Fibroblast of lung (primary cell): ENCODE data around the gene L1CAM. TPM values are rescaled to one million over a fixed set of nuclear protein-coding genes. Genes with fewer than 3 reads are reported as not detected.

Experiments
- DNase-seq, 2 donors: peaks; one replicate each; pipeline versions ENCODE4 v3.0.0 to v3.0.0-alpha.2; 2010; ENCODE audit warnings: low read depth in 2 of 2
- H2AFZ ChIP-seq: 2 replicates; pipeline ENCODE4 v1.5.1; 2012; ENCODE audit warnings: low read length, control low read depth, inconsistent platforms
- H3K27ac ChIP-seq: 2 replicates; pipeline ENCODE4 v1.5.1; 2011; ENCODE audit warnings: low read length, control low read depth; ENCODE audit not compliant: insufficient read depth
- H3K27me3 ChIP-seq: 2 replicates; pipeline ENCODE4 v1.5.1; 2011; ENCODE audit warnings: mild to moderate bottlenecking, low read length; ENCODE audit not compliant: control insufficient read depth, insufficient read depth
- H3K36me3 ChIP-seq: 2 replicates; pipeline ENCODE4 v1.5.1; 2011; ENCODE audit warnings: low read length; ENCODE audit not compliant: control insufficient read depth, insufficient read depth
- H3K4me1 ChIP-seq: 2 replicates; pipeline ENCODE4 v1.5.1; 2011; ENCODE audit warnings: low read length; ENCODE audit not compliant: control insufficient read depth, insufficient read depth; ENCODE audit errors: extremely low read depth
- H3K4me2 ChIP-seq: 2 replicates; pipeline ENCODE4 v1.5.1; 2011; ENCODE audit warnings: low read length, control low read depth; ENCODE audit not compliant: insufficient read depth; ENCODE audit errors: extremely low read depth
- H3K4me3 ChIP-seq, 4 experiments: fragments of 200-600 bp in 1 of 4; sonication (generic) in 1 of 4; replicated peaks in 1 of 4; 2 replicates each; pipeline ENCODE4 v1.5.1; 2011 to 2016; ENCODE audit warnings: low read length in 4 of 4, low read depth in 3 of 4, mild to moderate bottlenecking in 3 of 4, control low read depth in 2 of 4, inconsistent platforms in 1 of 4, mixed read lengths in 1 of 4; ENCODE audit not compliant: insufficient read depth in 1 of 4; ENCODE audit errors: control extremely low read depth in 1 of 4
- H3K79me2 ChIP-seq: 2 replicates; pipeline ENCODE4 v1.5.1; 2012; ENCODE audit warnings: mild to moderate bottlenecking, low read length, inconsistent platforms; ENCODE audit not compliant: control insufficient read depth, insufficient read depth
- H3K9ac ChIP-seq: 2 replicates; pipeline ENCODE4 v1.5.1; 2011; ENCODE audit warnings: mild to moderate bottlenecking, low read length, control low read depth; ENCODE audit not compliant: insufficient read depth
- H3K9me3 ChIP-seq: 2 replicates; pipeline ENCODE4 v1.5.1; 2012; ENCODE audit warnings: low read depth, low read length; ENCODE audit not compliant: control insufficient read depth, insufficient read depth
- H4K20me1 ChIP-seq: 2 replicates; pipeline ENCODE4 v1.5.1; 2011; ENCODE audit warnings: low read length; ENCODE audit not compliant: control insufficient read depth, insufficient read depth; ENCODE audit errors: extremely low read depth
- EZH2 ChIP-seq: IDR thresholded peaks from 2 replicates; pipeline ENCODE4 v1.5.1; 2012; ENCODE audit warnings: low read length, control low read depth, mild to moderate bottlenecking; ENCODE audit errors: missing control alignments
- polyA plus RNA-seq, 2 donors: library from polyadenylated mRNA; depleted of rRNA in 1 of 2; stranded (reverse) in 1 of 2; unstranded in 1 of 2; fragments of >200 nt; gene quantifications; 2 replicates each; pipeline ENCODE4 v1.2.1, GENCODE V29; 2011 to 2012; ENCODE audit warnings: missing spikeins in 1 of 2
- total RNA-seq: library from RNA; depleted of rRNA; stranded (reverse); fragments of >200 nt; gene quantifications from 2 replicates; pipeline ENCODE4 v1.2.1, GENCODE V29; 2014
- TF ChIP-seq, protein P1 (sequence below), 2 donors: IDR thresholded peaks in 1 of 2; conservative IDR thresholded peaks in 1 of 2; 1 replicate in 1 of 2; 2 replicates in 1 of 2; pipeline ENCODE4 v1.5.1; 2011 to 2012; ENCODE audit warnings: low read length in 2 of 2, control low read depth in 1 of 2, inconsistent platforms in 1 of 2, low read depth in 1 of 2, mild to moderate bottlenecking in 1 of 2

L1CAM gene
- total and polyA plus RNA-seq, 2 donors (not counting 1 experiment from before 2014, with no cell fraction given), result 0.99 to 1.7 TPM

DNA sequence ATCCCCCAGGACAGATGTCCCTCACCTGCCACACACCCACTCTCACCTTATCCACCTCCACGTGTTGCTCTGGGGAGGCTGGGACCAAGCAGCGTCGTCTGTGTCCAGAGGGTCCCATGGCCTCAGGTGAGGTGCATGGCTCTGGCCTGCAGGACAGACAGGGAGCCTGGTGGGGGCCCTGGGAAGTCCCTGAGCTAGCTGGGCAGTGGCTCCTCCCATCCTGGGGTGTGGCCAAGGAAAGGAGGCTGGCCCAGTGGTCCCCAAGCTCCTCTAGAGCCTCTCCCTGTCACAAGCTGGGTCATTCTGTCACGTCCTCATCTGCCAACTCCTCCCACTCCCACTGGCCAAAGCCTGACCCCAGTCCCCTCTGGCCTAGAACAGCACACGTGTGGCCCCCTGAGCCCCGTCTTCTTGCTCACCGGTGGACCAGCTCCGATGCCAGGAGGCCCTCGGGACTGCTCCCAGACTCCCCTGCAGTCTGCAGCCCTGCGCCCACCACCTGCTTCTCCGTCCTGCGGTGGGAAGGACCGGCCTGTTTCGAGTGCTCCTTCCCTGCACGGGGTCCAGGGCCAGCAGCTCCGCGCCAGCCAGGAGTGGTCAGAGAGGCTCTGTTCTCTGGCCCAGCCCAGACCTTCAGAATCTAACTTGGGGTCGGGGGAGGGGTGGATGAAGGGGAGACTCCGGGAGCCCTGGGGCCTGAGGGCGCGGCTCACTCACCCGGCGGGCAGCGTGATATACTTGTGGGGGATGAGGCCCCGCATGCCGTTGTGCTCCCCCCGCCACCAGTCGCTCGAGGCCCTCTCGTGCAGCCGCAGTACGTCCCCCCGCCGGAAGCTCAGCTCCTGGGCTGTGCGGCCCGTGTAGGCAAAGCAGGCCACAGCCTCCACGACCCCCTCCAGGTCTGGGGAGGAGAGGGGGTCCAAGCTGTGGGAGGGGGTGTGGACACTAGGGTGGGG, 23.3 kb upstream of the L1CAM start:
- no peak overlapping the region for H3K4me3 ChIP-seq
- H3K9ac ChIP-seq, result no peak overlapping the region
- no peak for DNase-seq
- no peak overlapping the region for H2AFZ ChIP-seq
- no peak overlapping the region for H3K4me2 ChIP-seq
- H4K20me1 ChIP-seq, result no peaks in the 10 kb centered on the region
- H3K4me1 ChIP-seq, result no peaks in the 10 kb centered on the region
- TF ChIP-seq, protein P1, sequence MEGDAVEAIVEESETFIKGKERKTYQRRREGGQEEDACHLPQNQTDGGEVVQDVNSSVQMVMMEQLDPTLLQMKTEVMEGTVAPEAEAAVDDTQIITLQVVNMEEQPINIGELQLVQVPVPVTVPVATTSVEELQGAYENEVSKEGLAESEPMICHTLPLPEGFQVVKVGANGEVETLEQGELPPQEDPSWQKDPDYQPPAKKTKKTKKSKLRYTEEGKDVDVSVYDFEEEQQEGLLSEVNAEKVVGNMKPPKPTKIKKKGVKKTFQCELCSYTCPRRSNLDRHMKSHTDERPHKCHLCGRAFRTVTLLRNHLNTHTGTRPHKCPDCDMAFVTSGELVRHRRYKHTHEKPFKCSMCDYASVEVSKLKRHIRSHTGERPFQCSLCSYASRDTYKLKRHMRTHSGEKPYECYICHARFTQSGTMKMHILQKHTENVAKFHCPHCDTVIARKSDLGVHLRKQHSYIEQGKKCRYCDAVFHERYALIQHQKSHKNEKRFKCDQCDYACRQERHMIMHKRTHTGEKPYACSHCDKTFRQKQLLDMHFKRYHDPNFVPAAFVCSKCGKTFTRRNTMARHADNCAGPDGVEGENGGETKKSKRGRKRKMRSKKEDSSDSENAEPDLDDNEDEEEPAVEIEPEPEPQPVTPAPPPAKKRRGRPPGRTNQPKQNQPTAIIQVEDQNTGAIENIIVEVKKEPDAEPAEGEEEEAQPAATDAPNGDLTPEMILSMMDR (conservative IDR thresholded peaks at IDR 0.05 in 1 of 2, IDR thresholded peaks at IDR 0.05 in 1 of 2; ENCODE audit: low read depth in 1 of 2, low read length in 2 of 2), result no peak
- TF ChIP-seq EZH2, result no peak
- H3K27ac ChIP-seq, result no peak overlapping the region
- H3K9me3 ChIP-seq, result no peaks in the 10 kb centered on the region
- no peaks in the 10 kb centered on the region for H3K27me3 ChIP-seq
- H3K36me3 ChIP-seq, result no peaks in the 10 kb centered on the region
- no peaks in the 10 kb centered on the region for H3K79me2 ChIP-seq

DNA sequence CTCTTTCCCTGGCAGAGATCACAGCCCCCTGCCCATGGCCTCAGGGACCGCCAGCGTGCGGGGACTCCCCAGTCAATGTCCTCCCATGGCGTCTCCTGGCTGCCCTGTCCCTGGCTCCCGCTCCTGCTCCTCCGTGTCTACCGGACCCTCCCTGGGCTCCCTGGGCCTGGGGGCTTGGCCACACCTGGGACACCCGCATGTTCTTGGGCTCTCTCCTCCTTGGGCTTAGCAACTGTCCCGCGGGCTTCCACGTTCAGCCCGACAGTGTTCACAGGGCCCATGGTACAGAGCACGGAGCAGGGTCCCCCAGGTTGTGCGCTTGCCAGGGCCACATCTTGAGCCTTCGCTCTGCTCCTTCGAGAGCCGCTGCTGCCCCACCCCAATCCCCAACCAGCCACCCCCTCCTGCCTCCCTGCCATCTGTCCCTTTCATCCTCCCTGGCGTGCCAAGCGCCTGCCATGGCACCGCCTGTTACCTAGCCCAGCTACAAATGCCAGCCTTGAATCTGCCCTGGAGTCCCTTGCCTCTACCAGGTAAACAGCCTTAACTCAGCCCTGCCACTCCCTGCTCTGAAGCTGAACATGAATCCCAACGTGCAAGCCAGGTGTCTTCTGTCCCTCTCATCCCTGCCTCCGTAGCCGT, 22.4 kb upstream of the L1CAM start:
- Histone ChIP-seq H3K4me1 (no peaks in the 10 kb centered on the region), H3K79me2 (no peaks in the 10 kb centered on the region), H3K4me3 (no peak overlapping the region), H4K20me1 (no peaks in the 10 kb centered on the region), H3K9ac (no peak overlapping the region), H3K9me3 (no peaks in the 10 kb centered on the region), H3K36me3 (no peaks in the 10 kb centered on the region), H2AFZ (no peak overlapping the region), H3K27me3 (no peaks in the 10 kb centered on the region), H3K27ac (no peak overlapping the region), H3K4me2 (no peak overlapping the region)
- DNase-seq, result no peak
- no peak for TF ChIP-seq EZH2
- TF ChIP-seq, protein P1 (conservative IDR thresholded peaks at IDR 0.05 in 1 of 2, IDR thresholded peaks at IDR 0.05 in 1 of 2; ENCODE audit: low read depth in 1 of 2, low read length in 2 of 2), result no peak

- Histone ChIP-seq H3K4me3 (no peak overlapping the region), H3K4me2 (no peak overlapping the region), H4K20me1 (no peaks in the 10 kb centered on the region), H2AFZ (no peak overlapping the region), H3K4me1 (no peaks in the 10 kb centered on the region), H3K36me3 (no peaks in the 10 kb centered on the region), H3K27ac (no peak overlapping the region), H3K9ac (no peak overlapping the region), H3K79me2 (no peaks in the 10 kb centered on the region), H3K9me3 (no peaks in the 10 kb centered on the region), H3K27me3 (no peaks in the 10 kb centered on the region)
- TF ChIP-seq, protein P1 (conservative IDR thresholded peaks at IDR 0.05 in 1 of 2, IDR thresholded peaks at IDR 0.05 in 1 of 2; ENCODE audit: low read depth in 1 of 2, low read length in 2 of 2), result no peak
- no peak for TF ChIP-seq EZH2
- no peak for DNase-seq
Measured at GRCh38 chrX:153907456-153907855, 21.5 kb upstream of the L1CAM start.
